ENCODE data around the gene TNK2.
"Not testable (repeated sequence)": the region's sequence is repeated elsewhere in the genome, so short reads cannot be mapped to it uniquely, and the experiment has no call there.

GRCh38 chr3:195824425-195825190 lies 83.7 kb downstream of the TNK2 start:
- not testable (repeated sequence) for TF ChIP-seq POLR2A, CTCF (IDR thresholded peaks at IDR 0.05)
